OCI-LY1 (cell line): ENCODE results near the gene UST.

Experiments
- H2AFZ ChIP-seq: fragments of 200-600 bp; sonication (generic), shearing (Covaris generic); 2 replicates; pipeline ENCODE4 v1.6.0; 2014; ENCODE audit warnings: antibody characterized with exemption, mild to moderate bottlenecking, low read length
- H3F3A ChIP-seq: fragments of 200-600 bp; sonication (generic), shearing (Covaris generic); 2 replicates; pipeline ENCODE4 v1.6.0; 2014; ENCODE audit warnings: mild to moderate bottlenecking, antibody characterized with exemption, low read length, moderate library complexity; ENCODE audit not compliant: insufficient read depth
- H3K27ac ChIP-seq: fragments of 200-600 bp; sonication (generic); 2 replicates; pipeline ENCODE4 v1.5.1; 2014; ENCODE audit warnings: low read length, mixed run types, mild to moderate bottlenecking, low read depth; ENCODE audit not compliant: poor library complexity, severe bottlenecking
- H3K27me3 ChIP-seq: fragments of 200-600 bp; sonication (generic); 2 replicates; pipeline ENCODE4 v1.6.0; 2014; ENCODE audit warnings: antibody characterized with exemption, mild to moderate bottlenecking, low read length, moderate library complexity; ENCODE audit not compliant: insufficient read depth
- H3K36me3 ChIP-seq: fragments of 200-600 bp; sonication (generic); 2 replicates; pipeline ENCODE4 v1.6.1; 2014; ENCODE audit warnings: mild to moderate bottlenecking, antibody characterized with exemption, low read length, moderate library complexity, mixed read lengths; ENCODE audit not compliant: insufficient read depth
- H3K4me1 ChIP-seq: fragments of 200-600 bp; sonication (generic); 2 replicates; pipeline ENCODE4 v1.5.1; 2014; ENCODE audit warnings: mild to moderate bottlenecking, low read length, moderate library complexity; ENCODE audit not compliant: insufficient read depth, severe bottlenecking
- H3K4me2 ChIP-seq: fragments of 200-600 bp; sonication (generic), shearing (Covaris generic); 2 replicates; pipeline ENCODE4 v1.6.1; 2014; ENCODE audit warnings: low read length
- H3K4me3 ChIP-seq: fragments of 200-600 bp; sonication (generic); 2 replicates; pipeline ENCODE4 v1.5.1; 2014; ENCODE audit warnings: low read length, low read depth, mild to moderate bottlenecking, mixed read lengths; ENCODE audit not compliant: poor library complexity, severe bottlenecking
- H3K79me2 ChIP-seq: fragments of 200-600 bp; shearing (Covaris generic); 2 replicates; pipeline ENCODE4 v1.6.1; 2016; ENCODE audit warnings: mixed run types, low read length, mixed read lengths; ENCODE audit not compliant: insufficient read depth
- H3K9ac ChIP-seq: fragments of 200-600 bp; sonication (generic), shearing (Covaris generic); 2 replicates; pipeline ENCODE4 v1.6.1; 2014; ENCODE audit warnings: mild to moderate bottlenecking, low read length, mixed read lengths
- H3K9me2 ChIP-seq: fragments of 200-600 bp; sonication (generic), shearing (Covaris generic); 2 replicates; pipeline ENCODE4 v1.6.1; 2014; ENCODE audit warnings: low read depth, mild to moderate bottlenecking, low read length, mixed read lengths
- H3K9me3 ChIP-seq: fragments of 200-600 bp; shearing (Covaris generic); 2 replicates; pipeline ENCODE4 v1.6.1; 2014; ENCODE audit warnings: low read length, mixed read lengths
- H4K20me1 ChIP-seq: fragments of 200-600 bp; sonication (generic), shearing (Covaris generic); 2 replicates; pipeline ENCODE4 v1.6.0; 2016; ENCODE audit warnings: mild to moderate bottlenecking, low read length; ENCODE audit not compliant: insufficient read depth
- CTCF ChIP-seq: fragments of 200-600 bp; sonication (generic), shearing (Covaris generic); IDR thresholded peaks from 2 replicates; pipeline ENCODE4 v1.5.1; 2017; ENCODE audit warnings: mild to moderate bottlenecking, antibody characterized with exemption, low read length, moderate library complexity, mixed read lengths
- EZH2 ChIP-seq: fragments of 200-600 bp; sonication (generic), shearing (Covaris generic); IDR thresholded peaks from 2 replicates; pipeline ENCODE4 v1.8.0; 2017; ENCODE audit warnings: borderline replicate concordance, mixed run types, mild to moderate bottlenecking, antibody characterized with exemption, low read length, moderate library complexity, mixed read lengths

Gene UST

GRCh38 chr6:148739822-148740128, 7.1 kb upstream of the UST start:
- H3F3A ChIP-seq: no peaks in the 10 kb centered on the region
- H3K27ac ChIP-seq: no peak overlapping the region
- no peak overlapping the region for H2AFZ ChIP-seq
- no peaks in the 10 kb centered on the region for H4K20me1 ChIP-seq
- H3K9me3 ChIP-seq: no peaks in the 10 kb centered on the region
- no peaks in the 10 kb centered on the region for H3K9me2 ChIP-seq
- no peak overlapping the region for H3K4me2 ChIP-seq
- no peak overlapping the region for H3K9ac ChIP-seq
- H3K4me1 ChIP-seq: no peaks in the 10 kb centered on the region
- H3K79me2 ChIP-seq: no peaks in the 10 kb centered on the region
- TF ChIP-seq EZH2 (no peak), CTCF (no peak)
- no peaks in the 10 kb centered on the region for H3K36me3 ChIP-seq
- H3K27me3 ChIP-seq: no peaks in the 10 kb centered on the region
- no peak overlapping the region for H3K4me3 ChIP-seq

GRCh38 chr6:148743476-148743875, 3.4 kb upstream of the UST start:
- Histone ChIP-seq H3K27ac (no peak overlapping the region), H3K9me3 (no peaks in the 10 kb centered on the region), H4K20me1 (no peaks in the 10 kb centered on the region), H3K79me2 (no peaks in the 10 kb centered on the region), H3K36me3 (no peaks in the 10 kb centered on the region), H3K4me2 (no peak overlapping the region), H2AFZ (no peak overlapping the region), H3K4me3 (no peak overlapping the region), H3K4me1 (peaks cover 5% of the 10 kb centered on the region), H3K9ac (no peak overlapping the region), H3K9me2 (no peaks in the 10 kb centered on the region), H3F3A (no peaks in the 10 kb centered on the region), H3K27me3 (no peaks in the 10 kb centered on the region)
- TF ChIP-seq EZH2 (no peak), CTCF (no peak)

GRCh38 chr6:148745926-148746325, 904 bp upstream of the UST start:
- no peak overlapping the region for H3K27ac ChIP-seq
- no peaks in the 10 kb centered on the region for H3F3A ChIP-seq
- no peaks in the 10 kb centered on the region for H3K27me3 ChIP-seq
- H3K4me2 ChIP-seq: no peak overlapping the region
- no peaks in the 10 kb centered on the region for H3K9me3 ChIP-seq
- H3K79me2 ChIP-seq: no peaks in the 10 kb centered on the region
- H3K9ac ChIP-seq: no peak overlapping the region
- TF ChIP-seq EZH2 (no peak), CTCF (no peak)
- no peak overlapping the region for H2AFZ ChIP-seq
- H3K4me3 ChIP-seq: no peak overlapping the region
- H3K4me1 ChIP-seq: peaks cover 5% of the 10 kb centered on the region
- H3K9me2 ChIP-seq: no peaks in the 10 kb centered on the region
- no peaks in the 10 kb centered on the region for H4K20me1 ChIP-seq
- no peaks in the 10 kb centered on the region for H3K36me3 ChIP-seq
